K562 (cell line): ENCODE data around the gene C9. TPM values are rescaled to one million over a fixed set of nuclear protein-coding genes. Genes with fewer than 3 reads are reported as not detected.
A peak's percentile ranks its signal among the peaks of the same experiment; 100 is the strongest.

ENCODE experiments used
- ATAC-seq: fragments of 200-7000 bp; cut with Tn5 transposase; 3 replicates; pipeline ENCODE4 v1.9.1; 2020; ENCODE audit warnings: moderate library complexity
- BruUV-seq: library from RNA; stranded (reverse); fragments of 400-500 nt; replicated peaks from 2 replicates; lab custom pipeline; 2021; lab: Mats Ljungman, UMichigan
- CTCF ChIA-PET: fragments of 300-600 bp; formaldehyde crosslinking; extraction: SDS; loops from one replicate; lab custom pipeline; 2021; ENCODE audit warnings: low intra/inter-chr PET ratio; lab: Yijun Ruan, JAX
- POLR2A ChIA-PET: fragments of 300-600, 350-650 bp; sonication (Branson Sonifier 250); formaldehyde crosslinking; extraction: SDS; loops from one replicate; lab custom pipeline; 2021; ENCODE audit warnings: antibody characterized with exemption, inconsistent platforms; lab: Yijun Ruan, JAX
- DNase-seq, 4 experiments: peaks; one replicate each; pipeline versions ENCODE4 v3.0.0 to v3.0.0-alpha.2; 2011 to 2018; ENCODE audit warnings: low spot score in 3 of 4, mixed read lengths in 3 of 4; ENCODE audit errors: extremely low read depth in 1 of 4
- FAIRE-seq: peaks from 2 replicates; lab custom pipeline; 2011; peaks lifted over from hg19 to GRCh38; lab: Jason Lieb, UNC
- H2AFZ ChIP-seq: 2 replicates; pipeline ENCODE4 v1.6.0; 2011; ENCODE audit warnings: low read depth, low read length, control low read depth, inconsistent platforms
- H3K27ac ChIP-seq: fragments of 200-600 bp; 3 replicates; pipeline ENCODE4 v1.8.0; 2011; ENCODE audit warnings: low read depth, mild to moderate bottlenecking, control low read depth, inconsistent platforms, low read length, moderate library complexity, mixed read lengths; ENCODE audit errors: extremely low read depth
- H3K27me3 ChIP-seq, 2 experiments: fragments of 300-600 bp in 1 of 2; 2 replicates in 1 of 2; 3 replicates in 1 of 2; pipeline versions ENCODE4 v1.6.0 to v1.8.0; 2011; ENCODE audit warnings: inconsistent platforms in 2 of 2, low read length in 2 of 2, mild to moderate bottlenecking in 1 of 2, mixed read lengths in 1 of 2, moderate library complexity in 1 of 2; ENCODE audit not compliant: control insufficient read depth in 2 of 2, insufficient read depth in 2 of 2
- H3K36me3 ChIP-seq: fragments of 300-600 bp; 3 replicates; pipeline ENCODE4 v1.8.0; 2011; ENCODE audit warnings: mild to moderate bottlenecking, low read length, inconsistent platforms; ENCODE audit not compliant: control insufficient read depth, insufficient read depth
- H3K4me1 ChIP-seq, 2 experiments: fragments of 200-600 bp in 1 of 2; replicated peaks in 1 of 2; 2 replicates in 1 of 2; 3 replicates in 1 of 2; pipeline versions ENCODE4 v1.5.1 to v1.8.0; 2011; ENCODE audit warnings: inconsistent platforms in 2 of 2, low read length in 2 of 2, mild to moderate bottlenecking in 1 of 2, mixed read lengths in 1 of 2, moderate library complexity in 1 of 2; ENCODE audit not compliant: control insufficient read depth in 2 of 2, insufficient read depth in 2 of 2
- H3K4me2 ChIP-seq: 2 replicates; pipeline ENCODE4 v1.6.1; 2011; ENCODE audit warnings: low read length, control low read depth, inconsistent platforms, mixed read lengths; ENCODE audit not compliant: insufficient read depth
- H3K4me3 ChIP-seq: fragments of 200-600 bp; sonication (generic), shearing (Covaris generic); 2 replicates; pipeline ENCODE4 v1.5.1; 2016; ENCODE audit warnings: control low read depth, inconsistent platforms
- H3K79me2 ChIP-seq: fragments of 200-600 bp; 3 replicates; pipeline ENCODE4 v1.8.0; 2011; ENCODE audit warnings: low read length, inconsistent platforms; ENCODE audit not compliant: control insufficient read depth, insufficient read depth
- H3K9ac ChIP-seq, 2 experiments: 2 replicates each; pipeline versions ENCODE4 v1.6.0 to v1.6.1; 2011; ENCODE audit warnings: low read depth in 2 of 2, low read length in 2 of 2, control low read depth in 1 of 2, inconsistent platforms in 1 of 2, mild to moderate bottlenecking in 1 of 2, mixed read lengths in 1 of 2; ENCODE audit not compliant: insufficient read depth in 1 of 2
- H3K9me1 ChIP-seq: one replicate; pipeline ENCODE4 v1.6.0; 2011; ENCODE audit warnings: inconsistent platforms, mild to moderate bottlenecking, low read length, moderate library complexity; ENCODE audit not compliant: control insufficient read depth, insufficient read depth
- H3K9me3 ChIP-seq: replicated peaks from 2 replicates; pipeline ENCODE4 v1.5.1; 2011; ENCODE audit warnings: low read depth, low read length, inconsistent platforms; ENCODE audit not compliant: control insufficient read depth, insufficient read depth
- H4K20me1 ChIP-seq: replicated peaks from 2 replicates; pipeline ENCODE4 v1.6.1; 2011; ENCODE audit warnings: low read length, inconsistent platforms, mixed read lengths; ENCODE audit not compliant: control insufficient read depth, insufficient read depth
- BRF1 ChIP-seq: IDR thresholded peaks from 3 replicates; pipeline ENCODE4 v1.6.1; 2011; ENCODE audit warnings: borderline replicate concordance, mild to moderate bottlenecking; ENCODE audit not compliant: insufficient read length; ENCODE audit errors: extremely low read depth
- CBX3 ChIP-seq, 2 experiments: IDR thresholded peaks; 1 replicate in 1 of 2; 2 replicates in 1 of 2; pipeline ENCODE4 v1.6.1; 2012; ENCODE audit warnings: inconsistent platforms in 2 of 2, low read length in 2 of 2, borderline replicate concordance in 1 of 2, control low read depth in 1 of 2
- CEBPG ChIP-seq, 3 experiments: fragments of 200-800 bp in 1 of 3; sonication (Bioruptor generic) in 1 of 3; sonication (generic) in 1 of 3; formaldehyde crosslinking in 1 of 3; IDR thresholded peaks in 2 of 3; conservative IDR thresholded peaks in 1 of 3; 2 replicates each; pipeline versions ENCODE4 v1.6.1 to v1.8.0; 2016 to 2022; ENCODE audit warnings: missing compliant biosample characterization in 2 of 3, missing genetic modification characterization in 2 of 3, mild to moderate bottlenecking in 1 of 3, missing genetic modification reagents in 1 of 3
- NONO ChIP-seq, 2 experiments: fragments of 200-400 bp in 1 of 2; fragments of 450-650 bp in 1 of 2; formaldehyde crosslinking in 1 of 2; IDR thresholded peaks; 2 replicates each; pipeline ENCODE4 v1.6.1; 2017; ENCODE audit warnings: low read depth in 2 of 2, mild to moderate bottlenecking in 2 of 2, moderate library complexity in 2 of 2, low read length in 1 of 2
- NR2C1 ChIP-seq, 2 experiments: fragments of 450-650 bp; IDR thresholded peaks; 2 replicates each; pipeline ENCODE4 v1.6.1; 2017; ENCODE audit warnings: mild to moderate bottlenecking in 2 of 2, antibody characterized with exemption in 1 of 2, inconsistent platforms in 1 of 2, missing compliant biosample characterization in 1 of 2, missing genetic modification characterization in 1 of 2
- WGBS: fragments of 100-300 bp; shearing (Covaris generic); methylation state at CpG from one replicate; pipeline ENCODE4 v1.1.6; 2016; ENCODE audit warnings: low coverage, mixed read lengths; ENCODE audit not compliant: insufficient coverage; ENCODE audit errors: missing lambda C conversion rate; 5-methylcytosine and 5-hydroxymethylcytosine counted together
- in situ Hi-C: fragments of 300-500 bp; cut with MboI; formaldehyde crosslinking; loops from 4 replicates; pipeline ENCODE4 v1.15.0; 2018; ENCODE audit warnings: inconsistent platforms, mixed read lengths
- intact Hi-C: fragments of 100-400 bp; cut with micrococcal nuclease; formaldehyde crosslinking; loops from 2 replicates; pipeline ENCODE4 v1.14.2; 2022
- polyA plus RNA-seq, 8 experiments: library from polyadenylated mRNA; depleted of rRNA in 4 of 8; stranded (reverse) in 5 of 8; unstranded in 3 of 8; fragments of >200 nt; fragmentation: Nextera tagmentation in 2 of 8; fragmentation: Illumina TruSeq in 1 of 8; extraction: Ambion mirVana in 2 of 8; extraction: Trizol in 1 of 8; gene quantifications; 2 replicates each; pipeline versions ENCODE4 v1.2.1 to v1.2.3, GENCODE V29; 2011 to 2014; ENCODE audit warnings: inconsistent platforms in 1 of 8, missing spikeins in 1 of 8
- total RNA-seq, 7 experiments: library from RNA; depleted of rRNA in 6 of 7; stranded (reverse); fragments of >200 nt in 6 of 7; fragmentation: Illumina TruSeq in 2 of 7; extraction: Trizol in 2 of 7; gene quantifications; 2 replicates each; pipeline versions ENCODE4 v1.2.1 to v1.2.3, GENCODE V29; 2011 to 2021; ENCODE audit warnings: low replicate concordance in 1 of 7
- TF ChIP-seq, protein P1 (sequence below), 2 experiments: fragments of 450-650 bp in 1 of 2; sonication (generic) in 1 of 2; formaldehyde crosslinking in 1 of 2; IDR thresholded peaks in 1 of 2; conservative IDR thresholded peaks in 1 of 2; 2 replicates each; pipeline versions ENCODE4 v1.6.1 to v1.8.1; 2016 to 2023; ENCODE audit warnings: mild to moderate bottlenecking in 2 of 2, moderate library complexity in 2 of 2, inconsistent platforms in 1 of 2, missing genetic modification reagents in 1 of 2

C9 gene
- total and polyA plus RNA-seq, 9 of the 15 experiments (the other 6 are each of a cell fraction or from before 2014, with no cell fraction given): 0.08 to 0.38 TPM; not detected in 7

DNA sequence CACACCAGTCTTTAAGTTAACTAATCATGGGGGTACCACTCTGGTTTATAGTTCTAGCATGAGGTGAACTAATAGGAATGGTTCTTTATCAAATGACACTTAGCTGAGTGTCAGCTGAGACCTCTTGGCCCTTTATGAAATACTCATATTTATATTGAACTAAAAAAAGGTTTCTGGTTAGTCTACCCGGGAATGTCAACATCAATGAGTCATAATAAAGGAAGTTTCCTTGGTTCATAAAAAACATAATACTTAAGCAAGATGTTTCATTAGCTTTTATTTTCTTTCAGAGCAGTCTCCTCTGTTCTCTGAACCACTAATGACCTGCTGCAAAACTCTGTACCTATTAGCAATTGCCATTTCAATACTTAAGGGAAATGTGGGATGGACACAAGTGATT, 46.8 kb upstream of the C9 start:
- in situ Hi-C loops (no loop called here), intact Hi-C loops (no loop called here)
- POLR2A ChIA-PET: interaction anchor here (7.4 to 10.1 kb wide), 2 partner anchors 8 to 11 kb away, joined by 67 to 84 read pairs; partner anchors contain the start of gene DAB2
- no peaks in the 10 kb centered on the region for H4K20me1 ChIP-seq
- DNase-seq (no peak), ATAC-seq (no peak), FAIRE-seq (no peak)
- H3K9ac ChIP-seq: no peak overlapping the region
- no peaks in the 10 kb centered on the region for H3K27me3 ChIP-seq
- no peak overlapping the region for H2AFZ ChIP-seq
- BruUV-seq: no TSS peak
- H3K9me1 ChIP-seq: no peaks in the 10 kb centered on the region
- no peaks in the 10 kb centered on the region for H3K36me3 ChIP-seq
- no peaks in the 10 kb centered on the region for H3K9me3 ChIP-seq
- H3K4me3 ChIP-seq: no peak overlapping the region
- 16% methylated on average over 1 of the region's 1 CpG for WGBS
- H3K27ac ChIP-seq: no peak overlapping the region
- no peaks in the 10 kb centered on the region for H3K4me1 ChIP-seq
- CTCF ChIA-PET: no interaction called here
- no peaks in the 10 kb centered on the region for H3K79me2 ChIP-seq
- no peak overlapping the region for H3K4me2 ChIP-seq
- TF ChIP-seq, protein P1, sequence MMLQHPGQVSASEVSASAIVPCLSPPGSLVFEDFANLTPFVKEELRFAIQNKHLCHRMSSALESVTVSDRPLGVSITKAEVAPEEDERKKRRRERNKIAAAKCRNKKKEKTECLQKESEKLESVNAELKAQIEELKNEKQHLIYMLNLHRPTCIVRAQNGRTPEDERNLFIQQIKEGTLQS (IDR thresholded peaks at IDR 0.05): peak; percentile 25; the same call in 1 of the 2 replicates
- TF ChIP-seq, protein P1 (CRISPR knock-in tag; conservative IDR thresholded peaks at IDR 0.05): no peak
- TF ChIP-seq NR2C1 (IDR thresholded peaks at IDR 0.05): no peak
- no peak for TF ChIP-seq NR2C1 (tag; IDR thresholded peaks at IDR 0.05)

- Histone ChIP-seq H3K4me2 (no peak overlapping the region), H3K27ac (no peak overlapping the region), H4K20me1 (no peaks in the 10 kb centered on the region), H3K9me3 (no peaks in the 10 kb centered on the region), H3K79me2 (no peaks in the 10 kb centered on the region), H2AFZ (no peak overlapping the region), H3K9ac (no peak overlapping the region), H3K4me3 (no peak overlapping the region), H3K4me1 (no peaks in the 10 kb centered on the region), H3K27me3 (no peaks in the 10 kb centered on the region), H3K36me3 (no peaks in the 10 kb centered on the region)
- CTCF ChIA-PET: interaction anchor here (0.8 kb wide), 1 partner anchor 138 kb away, joined by 4 read pairs; no protein-coding TSS in a partner anchor
- POLR2A ChIA-PET: interaction anchor here (0.6 to 10.1 kb wide), 3 partner anchors 6 to 47 kb away, joined by 3 to 67 read pairs (median 4); no protein-coding TSS in a partner anchor
- intact Hi-C loops: no loop called here
- no TSS peak for BruUV-seq
- 10% methylated on average over 1 of the region's 1 CpG for WGBS
- DNase-seq: no peak
- in situ Hi-C loops: no loop called here
- ATAC-seq: no peak
- FAIRE-seq: no peak
- TF ChIP-seq CEBPG (CRISPR knock-in tag; IDR thresholded peaks at IDR 0.05): no peak
- TF ChIP-seq CEBPG (tag; conservative IDR thresholded peaks at IDR 0.05 in 1 of 2, IDR thresholded peaks at IDR 0.05 in 1 of 2): 0 out of 4 replicates have a peak, but pooled peaks of 1 of the 2 experiments have one; percentile 30
- TF ChIP-seq NONO (IDR thresholded peaks at IDR 0.05; ENCODE audit: low read depth in 2 of 2, low read length in 1 of 2): 0 out of 4 replicates have a peak, but pooled peaks of 1 of the 2 experiments have one; percentile 12
- no peak for TF ChIP-seq BRF1
- no peak for TF ChIP-seq CBX3 (IDR thresholded peaks at IDR 0.05; ENCODE audit: borderline replicate concordance in 1 of 2, low read length in 2 of 2)
- TF ChIP-seq, all 486 proteins: peak for 2
- H3K9me1 ChIP-seq: no peaks in the 10 kb centered on the region
Observed at GRCh38 chr5:39409033-39409432, 44.7 kb upstream of the C9 start.
